Stimulated activated CD4-positive, alpha-beta T cell treated with anti-CD3 and anti-CD28 coated beads, Interleukin-12 subunit alpha, Interleukin-12 subunit beta, amount 100 ng/mL, for 4 hours (primary cell): Measurements from ENCODE around the gene FBXO15.
A peak's percentile ranks its signal among the peaks of the same experiment; 100 is the strongest.

Experiments
- DNase-seq: peaks from one replicate; pipeline ENCODE4 v3.0.0-alpha.2; 2020

Gene FBXO15

GRCh38 chr18:74147779-74148542 lies at the start of gene FBXO15, which contains the start of gene TIMM21:
Gene FBXO15, minus strand, starts transcription at chr18:74147834. Its CDS starts 49 bp downstream, at chr18:74147785.
Gene TIMM21, plus strand, starts transcription at chr18:74148523. Its CDS starts 286 bp downstream, at chr18:74148809.
- DNase-seq: peak; percentile 94

- DNase-seq: peak; percentile 21
These were observed 48.8 kb upstream of the FBXO15 start for GRCh38 chr18:74196220-74197119.

GRCh38 chr18:74194691-74195090 lies 47.1 kb upstream of the FBXO15 start:
- DNase-seq: no peak

DNA sequence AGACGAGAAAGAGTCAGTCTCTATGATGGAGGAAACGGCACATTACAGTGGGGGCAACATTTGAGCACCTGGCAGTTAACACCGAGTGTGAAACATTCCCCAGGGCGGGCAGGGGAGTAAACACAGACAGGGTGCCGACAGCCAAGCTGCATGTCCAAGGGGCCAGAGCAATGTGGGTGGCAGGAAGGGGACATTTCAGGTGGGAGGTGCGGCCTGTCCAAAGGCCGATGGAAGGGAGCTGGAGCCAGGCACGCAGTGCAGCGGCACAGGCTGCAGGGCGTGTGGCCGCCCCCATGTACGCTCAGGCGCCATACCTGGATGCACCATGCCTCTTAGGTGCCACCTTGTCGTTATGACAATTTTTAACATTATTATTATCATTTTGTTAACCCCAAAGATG lies 43.9 kb upstream of the FBXO15 start:
- DNase-seq: no peak

- DNase-seq: no peak
These were observed 42.5 kb upstream of the FBXO15 start for GRCh38 chr18:74190086-74190485.

- no peak for DNase-seq
These were observed 39.0 kb upstream of the FBXO15 start for GRCh38 chr18:74186661-74187060.

GRCh38 chr18:74185860-74186259 lies 38.2 kb upstream of the FBXO15 start:
- no peak for DNase-seq

DNA sequence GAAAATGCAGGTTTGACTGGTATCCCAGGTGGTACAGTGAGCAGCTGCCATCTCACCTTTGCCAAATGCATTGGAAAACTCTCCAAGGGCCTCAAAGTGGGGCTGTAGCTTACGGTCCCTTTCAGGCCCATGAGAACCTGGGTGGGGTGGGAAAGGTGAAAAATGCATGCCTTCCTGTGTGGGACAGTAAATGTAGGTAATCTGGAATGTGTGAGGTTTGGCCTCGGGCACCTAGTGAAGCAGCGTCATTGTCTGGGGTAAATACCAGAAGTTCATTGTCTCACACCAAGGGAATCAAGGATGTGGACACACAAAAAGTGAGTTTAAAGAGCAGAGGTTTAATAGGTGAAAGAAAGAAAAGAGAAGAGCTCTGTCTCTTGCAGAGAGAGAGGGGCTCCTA lies 37.2 kb upstream of the FBXO15 start:
- DNase-seq: no peak

- no peak for DNase-seq
These were observed 35.5 kb upstream of the FBXO15 start for GRCh38 chr18:74183130-74183529.

DNA sequence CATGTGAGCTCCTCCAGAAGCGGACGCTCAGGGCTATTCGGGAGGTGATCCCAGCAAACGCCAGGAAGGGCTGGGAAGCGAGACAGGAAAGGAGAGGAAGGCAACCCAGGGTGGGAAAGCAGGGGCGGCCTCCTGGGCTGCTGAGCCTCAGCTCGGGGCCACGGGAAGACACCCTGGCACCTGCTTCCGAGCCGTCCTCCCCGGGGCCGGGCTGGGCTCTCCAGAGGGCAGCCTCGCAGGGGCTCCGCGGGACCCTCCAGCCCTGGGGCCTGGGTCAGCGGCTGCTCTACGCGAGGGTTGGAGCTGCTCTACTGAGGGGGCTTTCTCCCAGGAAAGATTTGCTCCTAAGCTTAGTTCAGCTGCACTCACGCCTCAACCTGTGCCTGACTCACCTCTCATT lies 34.7 kb upstream of the FBXO15 start:
- DNase-seq: no peak

DNA sequence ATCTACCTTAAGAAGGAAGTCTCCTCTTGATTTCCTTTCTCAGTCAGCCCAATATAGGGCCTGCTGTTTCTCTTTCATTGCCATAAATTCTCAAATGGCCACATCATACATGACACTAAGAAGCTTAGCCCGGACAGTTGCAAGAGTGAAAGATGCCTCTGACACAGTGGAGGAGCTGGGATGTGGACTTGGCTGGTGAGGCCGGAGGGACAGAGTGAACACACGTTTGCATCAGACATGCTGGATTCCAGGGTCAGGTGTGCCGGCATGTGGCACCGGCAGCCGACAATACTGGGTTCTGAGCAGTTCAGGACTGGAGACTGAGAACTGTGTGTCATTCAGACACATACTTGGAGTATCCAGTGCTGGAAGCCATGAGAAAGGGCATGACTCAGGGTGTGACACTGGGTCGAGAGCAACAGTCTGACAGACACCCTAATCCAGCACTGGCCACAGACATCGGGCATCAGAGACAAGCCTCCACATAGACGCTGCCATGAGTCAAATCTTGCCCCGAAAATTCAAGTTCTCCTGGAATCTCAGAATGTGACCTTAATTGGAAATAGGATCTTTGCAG lies 32.1 kb upstream of the FBXO15 start:
- DNase-seq: no peak

DNA sequence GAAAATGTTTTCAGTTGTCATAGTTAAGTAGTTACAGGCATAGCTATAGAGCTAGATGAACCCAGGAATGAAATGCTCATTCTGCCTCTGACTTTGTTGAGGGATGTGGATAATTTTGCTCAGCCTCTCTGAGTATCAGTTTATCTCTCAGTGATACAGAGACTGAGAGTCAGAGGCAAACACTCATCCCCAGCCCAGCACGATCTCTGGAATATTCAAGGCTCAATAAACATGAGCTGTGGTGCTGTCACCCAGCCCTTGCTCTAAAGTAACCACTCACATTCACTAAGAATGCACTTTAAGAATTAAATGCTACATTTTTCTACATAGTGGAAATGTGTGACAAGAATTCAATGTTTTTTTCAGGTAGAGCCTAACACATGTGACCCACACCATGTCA lies 31.2 kb upstream of the FBXO15 start:
- no peak for DNase-seq

DNA sequence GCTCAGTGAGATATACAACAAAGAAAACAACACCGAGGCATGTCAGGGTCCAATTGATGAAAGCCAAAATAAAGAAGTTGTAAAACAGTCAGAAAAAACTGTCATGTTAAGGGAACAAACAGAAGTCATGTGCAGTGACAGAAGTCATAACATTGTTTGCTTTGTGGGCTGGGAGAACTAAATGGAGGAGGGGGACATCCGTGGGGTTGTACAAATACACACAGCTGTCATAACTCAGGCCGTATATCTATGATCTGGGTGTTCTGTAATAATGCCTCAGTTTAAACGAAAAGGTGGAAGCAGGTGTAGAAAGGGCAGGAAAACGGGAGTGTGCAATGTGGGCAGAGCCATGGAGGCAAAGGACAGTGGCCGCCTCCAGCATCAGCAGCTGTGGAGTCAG lies 28.0 kb upstream of the FBXO15 start:
- no peak for DNase-seq

- DNase-seq: no peak
These were observed 25.8 kb upstream of the FBXO15 start for GRCh38 chr18:74173434-74173750.

GRCh38 chr18:74172697-74173433 lies 25.2 kb upstream of the FBXO15 start:
- no peak for DNase-seq

DNA sequence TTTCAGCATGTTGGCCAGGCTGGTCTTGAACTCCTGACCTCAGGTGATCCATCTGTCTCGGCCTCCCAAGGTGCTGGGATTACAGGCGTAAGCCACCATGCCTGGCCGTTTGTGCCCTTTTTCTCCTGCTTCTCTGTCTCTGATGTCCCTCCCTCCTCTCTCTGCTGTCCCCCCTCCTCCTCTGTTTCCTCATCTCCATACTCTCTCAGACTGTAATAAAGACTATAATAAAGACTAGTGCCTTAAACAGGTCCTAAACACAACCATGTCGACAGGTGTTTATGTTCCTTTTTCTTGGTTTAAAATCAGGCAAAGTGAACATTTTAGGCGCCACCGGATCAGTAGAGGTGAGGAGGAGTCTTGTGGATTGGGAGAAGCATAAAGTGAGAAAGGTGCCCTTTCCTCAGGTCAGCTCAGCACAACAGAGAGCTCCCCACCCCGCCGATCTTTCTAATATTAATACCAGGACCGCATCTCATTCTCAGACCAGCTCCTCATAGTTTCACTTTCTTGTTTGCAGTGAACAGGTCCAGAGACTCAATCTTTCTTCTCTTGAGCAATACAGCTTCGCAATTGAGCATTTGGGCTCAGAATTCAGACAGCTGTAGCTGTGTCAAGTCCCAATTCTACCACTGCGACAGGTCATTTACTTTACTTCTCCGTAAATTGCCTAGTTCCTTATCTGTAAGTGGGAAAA lies 24.4 kb upstream of the FBXO15 start:
- no peak for DNase-seq

DNA sequence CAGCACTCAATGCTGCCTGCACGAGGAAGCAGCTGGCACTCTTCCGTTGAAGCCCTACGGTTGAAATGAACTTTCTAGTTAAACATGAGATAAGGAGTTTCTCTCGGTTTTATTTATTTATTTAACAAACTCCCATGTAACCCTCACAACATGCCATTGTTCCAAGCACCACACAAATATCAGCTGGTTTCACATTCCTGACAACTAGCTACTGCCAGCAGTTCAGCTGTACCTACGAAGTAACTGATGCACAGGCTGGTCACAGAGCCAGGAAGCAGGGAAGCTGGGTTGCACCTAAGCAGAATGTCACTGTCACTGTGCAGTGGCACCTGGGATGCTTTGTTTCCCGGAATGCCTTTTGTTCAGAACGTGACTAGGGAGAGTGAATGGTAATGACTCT lies 18.8 kb upstream of the FBXO15 start:
- no peak for DNase-seq

DNA sequence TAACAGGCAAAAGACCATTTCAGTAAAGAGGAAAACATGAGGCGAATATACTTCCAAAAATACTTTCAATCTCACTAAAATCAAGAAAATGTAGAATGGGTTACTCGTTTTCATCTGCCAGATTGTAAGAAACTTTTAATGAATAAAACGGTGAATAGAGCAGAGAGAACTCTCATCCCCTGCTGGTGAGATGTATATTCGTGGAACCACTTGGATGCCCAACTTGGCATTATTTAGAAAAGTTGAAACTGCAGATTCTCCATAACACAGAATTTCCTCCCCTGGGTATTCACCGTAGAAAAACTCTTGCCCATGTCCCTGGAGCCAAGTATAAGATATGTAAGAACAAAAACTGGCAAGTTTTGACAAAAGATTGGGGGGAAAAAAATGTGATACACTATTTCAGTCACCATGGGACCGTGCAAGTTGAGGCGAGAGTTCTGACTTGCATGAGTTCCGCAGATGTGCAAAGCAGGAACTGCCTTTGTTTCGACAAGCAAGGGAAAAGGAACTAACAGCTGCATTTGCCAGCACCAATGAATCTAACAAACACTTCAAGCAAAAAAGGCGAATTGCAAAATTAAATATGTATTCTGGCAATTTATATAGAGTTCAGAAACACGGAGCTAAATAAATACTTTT lies 15.5 kb upstream of the FBXO15 start:
- no peak for DNase-seq

DNA sequence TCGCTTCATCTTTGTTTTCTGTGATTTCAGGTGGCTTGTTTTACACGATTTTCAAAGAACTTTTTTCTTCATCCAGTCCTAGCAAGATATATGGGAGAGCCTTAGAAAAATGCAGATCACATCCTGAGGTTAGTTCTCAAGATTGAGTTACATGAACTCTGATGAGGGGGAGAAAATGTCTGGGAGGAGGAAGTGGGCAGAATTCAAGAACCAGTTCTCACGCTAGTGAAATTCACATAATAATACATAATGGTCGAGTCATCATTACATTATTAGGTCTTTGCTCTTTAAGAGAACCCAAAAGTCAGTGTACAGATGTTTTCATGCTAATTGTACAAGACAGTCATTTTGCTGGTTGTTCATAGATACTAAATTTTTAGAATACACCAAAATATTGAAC lies 7.6 kb upstream of the FBXO15 start:
- DNase-seq: no peak

DNA sequence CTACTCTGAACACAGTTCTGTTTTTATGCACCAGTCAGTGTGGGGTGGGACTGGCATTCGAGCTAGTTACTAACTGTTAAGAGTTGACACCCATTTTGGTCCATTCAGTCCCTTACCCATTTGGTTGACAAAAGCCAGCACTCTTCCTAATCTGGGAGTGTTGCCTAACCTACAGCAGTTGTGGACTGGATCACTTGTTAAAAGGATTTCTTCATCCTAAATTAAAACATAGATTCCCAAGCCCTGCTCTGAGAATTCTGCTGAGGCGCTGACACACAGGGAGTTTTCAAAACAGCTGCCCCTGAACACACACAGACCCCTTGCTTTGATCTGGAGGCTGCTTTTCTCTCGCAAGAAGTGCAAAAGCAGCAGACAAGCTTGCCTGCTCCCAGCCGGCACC lies 7.1 kb upstream of the FBXO15 start:
- DNase-seq: no peak

DNA sequence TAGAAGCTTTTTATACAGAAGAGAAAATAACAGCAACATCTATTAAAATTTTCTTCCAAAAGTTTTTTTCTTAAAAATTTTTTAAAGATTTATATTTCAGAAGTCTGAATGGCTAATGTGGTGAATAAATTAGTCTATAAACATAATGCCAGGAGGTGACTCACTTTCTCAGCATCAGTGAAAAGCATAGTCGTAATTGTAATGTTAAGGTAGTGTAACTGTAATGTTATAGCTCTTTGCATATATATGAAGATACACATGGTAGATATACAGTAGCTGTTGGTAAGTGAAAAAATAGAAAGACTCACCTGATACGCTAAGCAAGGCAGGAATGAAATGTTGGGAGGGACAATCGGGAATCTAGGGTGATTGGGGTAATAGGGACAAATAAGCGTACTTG lies 6.2 kb upstream of the FBXO15 start:
- DNase-seq: no peak

- DNase-seq: no peak
These were observed 5.7 kb upstream of the FBXO15 start for GRCh38 chr18:74153377-74153776.
